RWPE1 (cell line): ENCODE data around the gene TEX51.

Experiments used
- CTCF ChIA-PET: fragments of 350-600 bp; sonication (Branson Sonifier 250); formaldehyde crosslinking; extraction: SDS; loops from one replicate; lab custom pipeline; 2021; lab: Yijun Ruan, JAX
- POLR2A ChIA-PET: fragments of 400-600 bp; formaldehyde crosslinking; extraction: SDS; loops from one replicate; lab custom pipeline; 2020; ENCODE audit warnings: antibody characterized with exemption; ENCODE audit not compliant: low non-redundant PET; lab: Yijun Ruan, JAX
- DNase-seq: peaks from one replicate; pipeline ENCODE4 v3.0.0; 2012; ENCODE audit warnings: low spot score
- H3K27ac ChIP-seq: fragments of 450-650 bp; 2 replicates; pipeline ENCODE4 v1.5.1; 2017
- TF ChIP-seq, protein P1 (sequence below): fragments of 450-650 bp; conservative IDR thresholded peaks from 2 replicates; pipeline ENCODE4 v1.5.1; 2017; ENCODE audit warnings: low read depth, mild to moderate bottlenecking

Gene TEX51

DNA sequence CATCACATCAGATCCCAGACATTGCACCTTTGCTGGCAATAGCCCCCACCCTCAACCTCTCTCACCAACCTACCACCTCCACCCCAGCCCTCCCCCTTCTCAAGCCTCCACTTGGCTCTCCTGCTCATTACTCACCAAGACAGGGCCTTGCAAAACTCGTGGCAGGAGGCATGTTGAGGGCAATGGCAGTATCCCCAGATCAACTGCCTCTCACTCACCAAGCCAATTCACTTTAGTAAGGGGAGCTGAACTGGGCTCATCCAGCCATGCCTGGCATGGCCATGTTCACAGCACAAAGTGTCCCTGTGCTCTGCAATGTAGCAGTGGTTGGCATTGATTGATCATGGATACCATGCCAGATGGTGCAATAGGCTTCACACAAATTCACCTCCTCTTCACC lies 46.3 kb upstream of the TEX51 start:
- H3K27ac ChIP-seq, result no peak overlapping the region
- TF ChIP-seq, protein P1, sequence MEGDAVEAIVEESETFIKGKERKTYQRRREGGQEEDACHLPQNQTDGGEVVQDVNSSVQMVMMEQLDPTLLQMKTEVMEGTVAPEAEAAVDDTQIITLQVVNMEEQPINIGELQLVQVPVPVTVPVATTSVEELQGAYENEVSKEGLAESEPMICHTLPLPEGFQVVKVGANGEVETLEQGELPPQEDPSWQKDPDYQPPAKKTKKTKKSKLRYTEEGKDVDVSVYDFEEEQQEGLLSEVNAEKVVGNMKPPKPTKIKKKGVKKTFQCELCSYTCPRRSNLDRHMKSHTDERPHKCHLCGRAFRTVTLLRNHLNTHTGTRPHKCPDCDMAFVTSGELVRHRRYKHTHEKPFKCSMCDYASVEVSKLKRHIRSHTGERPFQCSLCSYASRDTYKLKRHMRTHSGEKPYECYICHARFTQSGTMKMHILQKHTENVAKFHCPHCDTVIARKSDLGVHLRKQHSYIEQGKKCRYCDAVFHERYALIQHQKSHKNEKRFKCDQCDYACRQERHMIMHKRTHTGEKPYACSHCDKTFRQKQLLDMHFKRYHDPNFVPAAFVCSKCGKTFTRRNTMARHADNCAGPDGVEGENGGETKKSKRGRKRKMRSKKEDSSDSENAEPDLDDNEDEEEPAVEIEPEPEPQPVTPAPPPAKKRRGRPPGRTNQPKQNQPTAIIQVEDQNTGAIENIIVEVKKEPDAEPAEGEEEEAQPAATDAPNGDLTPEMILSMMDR, result no peak
- CTCF ChIA-PET, result interaction anchor here (0.6 kb wide), 2 partner anchors 29 to 59 kb away, joined by 3 read pairs; no protein-coding TSS in a partner anchor
- POLR2A ChIA-PET, result no interaction called here
- no peak for DNase-seq

DNA sequence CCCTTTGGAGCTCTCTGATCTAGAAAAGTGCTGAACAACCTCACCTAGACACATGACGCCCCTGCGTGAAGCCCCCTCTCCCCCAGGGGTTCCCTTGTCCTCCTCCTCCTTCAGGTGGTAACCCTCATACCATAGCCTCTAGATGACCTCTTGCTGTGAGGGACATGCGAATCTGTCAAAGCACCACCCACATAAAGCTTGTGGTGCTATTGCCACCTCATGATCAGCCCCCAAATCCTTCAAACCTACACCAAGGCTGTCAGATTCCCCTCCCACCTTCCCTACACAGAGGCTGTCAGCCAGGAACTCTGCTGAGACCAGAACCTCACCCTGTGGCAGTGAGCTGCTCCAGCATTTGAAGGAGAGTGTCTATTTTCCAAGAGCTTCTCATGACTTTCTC lies 43.1 kb upstream of the TEX51 start:
- POLR2A ChIA-PET, result no interaction called here
- H3K27ac ChIP-seq, result no peak overlapping the region
- no peak for DNase-seq
- TF ChIP-seq, protein P1, result no peak
- CTCF ChIA-PET, result interaction anchor here (0.7 kb wide), 1 partner anchor 1384 kb away, joined by 4 read pairs; no protein-coding TSS in a partner anchor

DNA sequence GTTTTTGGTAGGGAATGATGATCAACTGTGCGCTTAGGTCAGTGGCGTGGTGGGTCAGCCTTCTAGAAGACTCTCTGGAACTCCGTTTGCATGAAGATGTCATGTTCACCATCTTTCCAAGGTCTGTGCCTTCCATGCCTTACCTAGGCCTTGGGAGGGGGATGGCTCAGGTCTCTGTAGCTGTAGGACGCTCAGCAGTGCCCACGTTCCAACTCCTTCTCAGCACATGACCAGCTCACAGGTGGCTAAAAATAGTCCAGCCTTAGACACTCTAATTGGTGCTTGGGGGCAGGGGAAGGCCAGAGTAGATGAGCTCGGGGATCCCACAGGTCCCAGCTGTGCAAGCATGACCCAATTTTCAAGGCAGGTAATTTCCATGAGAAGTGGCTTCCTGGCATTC lies 42.3 kb upstream of the TEX51 start:
- no peak overlapping the region for H3K27ac ChIP-seq
- ChIA-PET POLR2A (no interaction called here), CTCF (no interaction called here)
- no peak for DNase-seq
- TF ChIP-seq, protein P1, result no peak

DNA sequence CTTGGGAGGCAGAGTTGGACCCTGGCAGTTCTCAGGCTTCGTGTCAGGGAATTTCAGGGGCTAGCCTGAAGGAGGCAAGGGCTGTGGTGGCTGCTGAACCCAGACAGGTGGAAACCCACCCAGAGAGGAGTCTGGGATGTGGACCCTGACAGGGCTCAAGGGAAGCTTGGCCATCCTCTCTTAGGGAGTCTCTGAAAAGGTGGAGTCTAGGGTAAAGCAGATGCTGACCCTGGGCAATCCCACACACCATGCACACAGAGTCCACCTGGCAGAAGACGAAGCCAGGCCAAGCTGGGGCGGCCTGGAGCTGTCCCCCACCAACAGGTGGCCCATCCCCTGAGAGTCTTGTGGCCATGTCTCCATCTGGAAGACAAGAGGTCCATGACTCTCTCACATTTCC lies 41.2 kb upstream of the TEX51 start:
- TF ChIP-seq, protein P1, result no peak
- ChIA-PET CTCF (no interaction called here), POLR2A (no interaction called here)
- no peak overlapping the region for H3K27ac ChIP-seq
- DNase-seq, result no peak

DNA sequence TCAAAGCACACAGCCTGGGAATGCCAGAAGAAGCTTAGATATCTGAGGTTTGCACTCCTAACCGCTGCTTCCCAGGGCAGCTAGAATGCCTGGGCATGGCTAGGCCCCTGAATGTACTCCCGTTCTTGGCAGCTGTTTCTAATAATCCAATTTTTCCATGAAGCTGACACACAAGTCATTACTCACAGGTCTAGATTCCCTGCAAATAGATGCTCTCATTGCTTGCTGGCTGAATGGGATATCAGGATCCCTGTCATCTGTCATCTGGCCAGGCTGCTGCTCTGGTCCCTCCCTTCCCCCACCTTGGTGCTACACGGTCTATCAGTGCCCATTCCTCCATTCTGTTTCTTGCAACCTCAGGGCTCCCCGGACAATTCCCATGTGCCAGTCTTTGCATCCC lies 40.7 kb upstream of the TEX51 start:
- no peak for DNase-seq
- no peak overlapping the region for H3K27ac ChIP-seq
- ChIA-PET CTCF (interaction anchor here (0.6 kb wide), 1 partner anchor 549 kb away, joined by 4 read pairs; no protein-coding TSS in a partner anchor), POLR2A (no interaction called here)
- TF ChIP-seq, protein P1, result no peak

DNA sequence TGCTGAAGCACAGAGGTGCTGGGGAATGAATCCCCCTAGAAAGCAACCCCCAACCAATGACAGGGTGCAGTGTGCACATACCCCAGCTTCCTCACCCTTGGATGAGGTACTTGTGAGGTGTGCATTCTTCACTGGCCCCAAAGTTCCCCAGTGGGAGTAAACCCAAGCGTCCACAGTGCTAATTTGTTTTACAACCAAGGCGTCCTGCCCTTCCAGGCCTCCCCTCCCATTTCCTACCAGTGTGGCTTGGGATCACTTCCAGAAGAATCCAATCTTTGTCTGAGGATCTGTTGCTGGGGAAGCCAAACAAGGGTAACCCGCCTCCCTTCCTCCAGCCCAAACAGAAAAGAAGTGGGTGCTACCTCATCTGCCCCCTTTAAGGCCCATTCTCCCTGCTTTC lies 40.3 kb upstream of the TEX51 start:
- POLR2A ChIA-PET, result no interaction called here
- DNase-seq, result no peak
- CTCF ChIA-PET, result interaction anchor here (0.6 kb wide), 2 partner anchors 213 to 549 kb away, joined by 3 to 4 read pairs; no protein-coding TSS in a partner anchor
- TF ChIP-seq, protein P1, result no peak
- no peak overlapping the region for H3K27ac ChIP-seq
